HL-60/S4 (cell line): ENCODE data around the gene CDK10.
"Not testable (repeated sequence)": the region's sequence is repeated elsewhere in the genome, so short reads cannot be mapped to it uniquely, and the experiment has no call there.

Source experiments
- in situ Hi-C: fragments of 300-500 bp; cut with MboI; formaldehyde crosslinking; loops from 2 replicates; pipeline ENCODE4 v1.14.3; 2022; ENCODE audit warnings: low sequenced_read_pairs

Gene CDK10

DNA sequence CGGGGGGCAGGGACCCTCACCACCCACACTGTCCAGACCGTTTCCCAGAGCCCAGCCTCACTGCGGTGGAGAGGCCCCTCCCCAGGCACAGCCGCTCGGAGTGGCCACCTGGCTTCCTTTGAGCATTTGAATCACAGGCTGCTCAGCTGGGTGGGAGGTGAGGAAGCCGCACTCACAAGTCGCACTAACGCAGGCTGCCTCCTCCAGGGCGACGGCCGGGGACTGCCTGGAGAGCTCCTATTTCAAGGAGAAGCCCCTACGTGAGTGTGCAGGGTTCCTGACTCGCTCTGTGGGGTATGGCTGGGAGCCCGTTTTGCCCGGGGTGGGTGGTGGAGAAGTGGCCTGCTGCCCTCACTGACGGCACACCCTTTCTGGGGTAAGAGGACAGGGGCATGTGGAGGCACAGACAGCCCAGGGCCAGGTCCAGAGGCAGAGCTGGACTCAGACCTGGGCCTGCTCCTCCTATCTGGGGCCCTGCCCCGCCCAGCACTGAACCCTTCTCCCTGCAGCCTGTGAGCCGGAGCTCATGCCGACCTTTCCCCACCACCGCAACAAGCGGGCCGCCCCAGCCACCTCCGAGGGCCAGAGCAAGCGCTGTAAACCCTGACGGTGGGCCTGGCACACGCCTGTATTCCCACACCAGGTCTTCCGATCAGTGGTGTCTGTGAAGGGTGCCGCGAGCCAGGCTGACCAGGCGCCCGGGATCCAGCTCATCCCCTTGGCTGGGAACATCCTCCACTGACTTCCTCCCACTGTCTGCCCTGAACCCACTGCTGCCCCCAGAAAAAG lies 8.8 kb downstream of the CDK10 start:
- in situ Hi-C loops = no loop called here

DNA sequence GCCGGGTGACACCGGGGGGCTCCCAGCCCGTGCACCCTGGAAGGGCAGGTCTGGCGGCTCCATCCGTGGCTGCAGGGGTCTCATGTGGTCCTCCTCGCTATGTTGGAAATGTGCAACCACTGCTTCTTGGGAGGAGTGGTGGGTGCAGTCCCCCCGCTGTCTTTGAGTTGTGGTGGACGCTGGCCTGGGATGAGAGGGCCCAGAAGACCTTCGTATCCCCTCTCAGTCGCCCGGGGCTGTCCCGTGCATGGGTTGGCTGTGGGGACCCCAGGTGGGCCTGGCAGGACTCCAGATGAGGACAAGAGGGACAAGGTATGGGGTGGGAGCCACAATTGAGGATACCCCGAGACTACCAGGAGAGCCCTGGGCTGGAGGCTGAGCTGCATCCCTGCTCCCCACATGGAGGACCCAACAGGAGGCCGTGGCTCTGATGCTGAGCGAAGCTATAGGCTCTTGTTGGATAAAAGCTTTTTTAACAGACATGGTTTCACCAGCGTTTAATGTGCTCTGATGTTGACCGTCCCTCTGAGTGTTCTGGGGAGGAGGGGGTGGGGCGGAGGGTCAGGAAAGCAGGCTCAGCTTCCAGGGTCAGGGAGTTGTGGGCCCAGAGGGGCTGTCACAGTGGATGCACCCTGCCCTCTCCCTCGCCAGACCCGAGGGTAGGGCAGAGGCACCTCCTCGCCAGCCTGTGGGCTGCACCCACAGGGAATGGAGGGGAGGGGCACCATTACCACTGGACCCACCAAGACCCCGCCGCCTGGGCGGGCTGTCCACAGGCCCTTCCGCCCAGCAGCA lies 9.6 kb downstream of the CDK10 start:
- in situ Hi-C loops = no loop called here

DNA sequence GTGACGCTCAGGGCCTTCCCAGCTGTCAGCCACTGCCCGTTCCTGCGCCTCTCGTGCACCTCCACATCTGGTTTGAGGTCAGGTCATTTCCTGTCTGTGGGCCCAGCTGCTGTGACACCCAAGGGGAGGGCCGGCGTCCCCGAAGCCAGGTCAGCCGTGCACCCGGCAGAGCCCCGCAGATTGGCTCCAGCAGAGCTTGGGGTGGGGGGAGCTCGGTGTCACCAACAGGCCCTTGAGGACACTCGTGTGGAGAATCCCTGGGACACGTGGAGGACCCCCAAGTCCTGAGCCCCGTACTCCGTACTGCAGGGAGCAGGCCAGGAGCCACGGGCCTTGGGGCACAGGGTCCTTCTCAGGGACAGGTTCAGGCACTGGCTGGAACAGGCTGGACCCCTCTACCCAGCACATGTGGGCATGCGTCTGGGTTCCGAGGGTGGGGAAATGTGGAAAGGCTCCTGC lies 10.2 kb downstream of the CDK10 start:
- in situ Hi-C loops = no loop called here

DNA sequence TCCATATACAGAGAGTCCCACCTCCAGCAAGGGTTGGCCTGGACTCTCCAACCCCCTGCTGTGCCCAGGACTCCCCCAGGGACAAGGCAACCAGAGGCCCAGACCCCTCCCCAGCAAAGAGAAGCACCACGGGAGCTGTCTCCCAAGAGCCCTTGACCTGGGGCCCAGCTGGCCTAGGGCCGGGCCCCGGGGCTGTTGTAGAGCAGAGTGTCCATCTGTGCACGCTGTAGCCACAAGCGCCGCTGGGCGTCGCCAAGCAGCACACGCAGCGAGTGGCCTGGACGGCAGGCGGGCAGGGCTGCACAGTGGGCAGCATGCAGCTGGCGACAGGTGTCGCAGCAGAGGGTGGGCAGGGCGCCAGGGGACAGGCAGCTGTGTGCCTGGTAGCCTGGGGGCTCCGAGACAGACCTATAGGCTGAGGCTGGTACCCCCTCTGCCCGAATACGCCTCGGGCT lies 10.7 kb downstream of the CDK10 start:
- in situ Hi-C loops = no loop called here

DNA sequence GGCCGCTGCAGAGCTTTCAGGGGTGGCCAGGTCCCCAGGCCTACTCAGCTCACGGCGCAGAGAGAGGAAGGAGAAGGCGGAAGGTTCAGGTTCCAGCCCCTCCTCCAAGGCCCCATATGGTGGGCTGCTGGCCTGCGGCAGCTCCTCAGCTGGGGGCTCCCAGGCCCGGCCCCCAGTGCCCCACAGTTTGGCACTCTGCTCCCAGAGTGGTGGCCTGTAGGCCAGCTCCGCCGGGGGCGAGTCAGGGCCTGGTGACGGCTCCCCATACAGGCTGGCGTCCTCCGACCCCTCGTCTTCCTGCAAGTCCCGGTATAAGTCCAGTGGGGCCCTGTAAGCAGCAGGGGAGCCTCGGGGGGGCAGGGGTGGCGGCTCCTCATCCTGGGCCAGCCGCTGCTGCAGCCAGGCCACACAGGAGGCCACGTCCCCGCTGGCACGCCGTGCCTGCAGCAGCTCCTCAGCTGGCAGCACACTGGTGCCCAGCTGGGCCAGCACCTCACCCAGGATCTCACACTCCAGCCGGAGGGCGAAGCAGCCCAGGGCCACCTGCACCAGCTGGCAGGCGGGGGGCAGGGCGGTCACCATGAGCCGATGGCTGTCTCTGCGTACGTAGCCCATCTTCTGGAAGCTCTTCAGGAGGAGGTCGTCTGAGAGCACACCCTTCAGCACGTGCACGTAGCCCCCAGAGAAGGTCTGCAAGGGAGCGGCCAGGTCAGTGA lies 11.3 kb downstream of the CDK10 start:
- in situ Hi-C loops = no loop called here

DNA sequence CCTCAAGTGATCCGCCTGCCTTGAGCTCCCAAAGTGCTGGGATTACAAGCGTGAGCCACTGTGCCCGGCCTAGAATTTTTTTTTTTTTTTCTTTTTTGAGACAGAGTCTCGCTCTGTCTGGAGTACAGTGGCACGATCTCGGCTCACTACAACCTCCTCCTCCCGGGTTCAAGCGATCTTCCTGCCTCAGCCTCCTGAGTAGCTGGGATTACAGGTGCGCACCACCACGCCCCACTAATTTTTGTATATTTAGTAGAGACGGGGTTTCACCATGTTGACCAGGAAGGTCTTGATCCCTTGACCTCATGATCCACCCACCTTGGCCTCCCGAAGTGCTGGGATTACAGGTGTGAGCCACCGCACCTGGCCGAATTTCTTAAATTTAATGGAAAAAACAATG lies 12.2 kb downstream of the CDK10 start:
- in situ Hi-C loops = not testable (repeated sequence)

DNA sequence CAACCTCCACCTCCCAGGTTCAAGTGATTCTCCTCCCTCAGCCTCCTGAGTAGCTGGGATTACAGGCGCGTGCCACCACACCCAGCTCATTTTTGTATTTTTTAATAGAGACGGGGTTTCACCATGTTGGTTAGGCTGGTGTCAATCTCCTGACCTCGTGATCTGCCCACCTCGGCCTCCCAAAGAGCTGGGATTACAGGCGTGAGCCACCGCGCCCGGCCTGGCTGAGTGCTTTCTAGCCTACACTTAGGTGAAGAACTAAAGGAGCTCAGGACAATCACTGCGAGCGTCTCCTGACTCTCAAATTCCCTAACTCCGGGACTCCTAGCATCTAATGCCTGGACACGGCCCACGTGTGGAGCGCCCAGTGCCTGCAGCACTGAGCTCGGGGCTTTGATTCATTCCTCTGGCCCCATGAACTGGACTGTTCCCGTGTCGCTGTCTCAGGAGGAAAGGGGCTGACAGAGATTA lies 13.2 kb downstream of the CDK10 start:
- in situ Hi-C loops = not testable (repeated sequence)

DNA sequence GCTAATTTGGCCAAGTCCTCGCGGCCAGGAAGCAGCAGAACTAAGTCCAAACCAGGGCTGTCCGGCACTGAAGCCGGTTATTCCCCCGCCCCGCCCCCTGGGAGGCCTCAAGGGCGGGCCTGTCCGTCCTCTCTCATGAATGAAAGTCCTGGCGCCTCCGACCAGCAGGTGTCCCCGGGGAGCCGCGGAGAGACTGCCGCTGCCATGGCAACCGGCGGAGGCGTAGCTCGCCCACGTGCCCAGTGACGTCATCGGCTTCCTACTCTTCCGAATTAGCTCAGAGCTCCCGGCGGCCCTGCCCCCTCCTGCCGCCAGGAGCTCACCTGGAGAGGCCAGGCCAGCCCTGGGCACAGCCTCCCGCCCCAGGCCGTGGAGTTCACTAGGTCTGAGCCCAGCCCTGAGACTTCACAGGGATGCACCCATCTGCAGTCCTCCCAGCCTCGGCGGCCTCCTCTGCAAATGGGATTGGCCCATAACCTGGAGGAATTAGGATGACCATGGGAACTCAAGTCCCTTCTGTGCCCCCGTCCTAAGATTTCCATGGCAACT lies 13.7 kb downstream of the CDK10 start:
- in situ Hi-C loops = no loop called here

DNA sequence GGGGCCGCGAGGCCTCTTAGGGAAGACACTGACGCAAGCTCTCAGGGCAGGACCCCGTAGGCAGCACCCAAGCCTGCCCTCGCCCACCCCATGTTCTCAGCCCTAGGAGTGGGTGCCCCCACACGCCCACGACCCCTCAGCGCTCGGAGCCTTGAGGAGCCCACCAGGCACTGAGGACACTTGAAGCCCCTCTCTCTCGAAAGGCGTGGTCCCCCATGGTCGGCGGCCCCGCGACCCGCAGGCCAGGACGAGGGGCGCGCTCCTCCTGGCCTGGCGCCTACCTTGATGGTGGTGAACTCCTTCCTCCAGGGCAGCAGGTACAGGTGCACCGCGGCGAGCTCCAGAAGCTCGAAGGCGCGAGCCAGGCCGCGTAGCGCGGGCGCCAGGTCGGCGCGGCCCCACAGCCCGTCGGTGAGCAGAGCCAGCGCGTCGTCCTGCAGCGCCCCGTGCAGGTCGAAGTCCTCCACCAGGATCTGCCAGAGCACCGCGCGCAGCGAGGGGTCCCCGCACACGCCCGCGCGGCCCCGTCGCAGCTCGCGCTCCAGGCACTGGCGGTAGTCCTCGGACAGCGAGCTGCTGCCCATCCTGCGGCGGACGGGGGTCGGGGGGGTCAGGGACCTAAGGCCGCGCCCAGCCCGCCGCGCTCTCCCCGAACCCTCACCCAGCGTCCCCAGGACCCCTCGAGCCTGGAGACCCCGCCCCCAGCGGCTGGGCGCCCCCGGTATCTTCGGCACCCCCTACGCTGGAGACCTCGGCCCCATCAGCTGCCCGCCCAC lies 14.3 kb downstream of the CDK10 start:
- in situ Hi-C loops = no loop called here

DNA sequence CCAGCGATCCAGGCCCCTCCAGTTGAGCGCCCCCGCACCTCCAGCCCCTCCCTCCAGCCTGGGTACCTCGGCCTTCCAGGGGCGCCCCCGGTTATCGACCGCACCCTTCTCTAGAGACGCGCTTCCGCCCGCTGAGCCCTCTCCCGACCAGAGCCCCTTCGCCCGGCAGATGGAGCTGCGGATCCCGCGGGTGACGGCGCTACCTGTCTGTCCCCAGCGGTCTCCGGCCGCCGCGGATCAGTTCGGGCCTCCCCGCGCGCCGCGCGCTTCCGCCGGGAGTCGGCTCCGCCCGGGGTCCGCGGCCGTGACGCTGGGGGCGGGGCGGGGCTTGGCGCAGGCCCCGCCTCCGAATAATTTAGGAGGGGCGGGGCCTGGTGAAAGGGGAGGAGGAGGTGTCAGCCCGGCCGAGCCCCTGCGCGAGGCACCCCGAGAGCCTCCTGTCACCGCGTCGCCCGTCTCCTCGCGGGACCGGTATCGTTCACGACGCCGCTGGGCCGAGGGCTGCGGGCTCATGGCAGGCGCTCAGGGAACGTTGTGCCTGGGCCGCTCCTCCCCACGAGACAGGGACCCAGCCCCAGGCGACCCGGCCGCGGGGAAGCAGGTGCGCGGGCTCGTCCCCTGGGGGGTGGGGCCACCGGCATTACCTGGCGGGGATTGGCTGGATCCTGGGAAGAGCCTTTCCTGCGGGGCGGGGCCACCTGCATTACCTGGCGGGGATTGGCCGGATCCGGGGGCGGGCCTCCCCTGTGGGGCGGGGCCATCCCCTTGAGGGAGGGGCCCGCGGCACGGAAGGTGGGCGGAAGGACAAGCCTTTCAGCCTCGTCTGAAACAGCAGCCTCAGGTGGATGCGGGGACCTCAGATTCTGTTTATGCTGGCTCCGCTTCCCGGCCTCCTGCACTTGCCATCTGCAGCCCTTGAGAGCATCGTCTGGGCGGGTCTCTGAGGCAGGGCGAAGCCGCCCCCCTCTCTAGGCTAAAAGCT lies 15.2 kb downstream of the CDK10 start, which contains the start of gene SPATA2L:
Gene SPATA2L (minus strand): TSS at position 281 of the 982 bp plus-strand sequence. CDS start 473 bp downstream, outside the sequence.
- in situ Hi-C loops = no loop called here

DNA sequence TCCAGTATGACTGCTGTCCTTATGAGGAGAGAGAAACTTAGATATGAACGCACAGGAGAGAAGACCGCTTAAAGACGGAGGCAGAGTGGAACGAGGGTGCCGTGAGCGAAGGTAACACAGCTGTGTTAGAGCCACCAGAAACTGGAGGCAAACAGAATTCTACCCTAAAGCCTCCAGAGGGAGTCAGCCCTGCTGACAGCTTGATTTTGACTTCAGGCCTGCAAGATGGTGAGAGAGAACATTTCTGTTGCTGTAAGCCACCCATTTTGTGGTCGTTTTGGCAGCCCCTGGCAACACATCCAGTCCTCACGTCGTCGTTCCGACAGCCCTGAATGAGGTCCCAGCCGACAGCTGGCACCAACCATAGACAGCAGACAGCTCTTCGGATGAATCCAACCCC lies 17.8 kb downstream of the CDK10 start:
- in situ Hi-C loops = no loop called here

DNA sequence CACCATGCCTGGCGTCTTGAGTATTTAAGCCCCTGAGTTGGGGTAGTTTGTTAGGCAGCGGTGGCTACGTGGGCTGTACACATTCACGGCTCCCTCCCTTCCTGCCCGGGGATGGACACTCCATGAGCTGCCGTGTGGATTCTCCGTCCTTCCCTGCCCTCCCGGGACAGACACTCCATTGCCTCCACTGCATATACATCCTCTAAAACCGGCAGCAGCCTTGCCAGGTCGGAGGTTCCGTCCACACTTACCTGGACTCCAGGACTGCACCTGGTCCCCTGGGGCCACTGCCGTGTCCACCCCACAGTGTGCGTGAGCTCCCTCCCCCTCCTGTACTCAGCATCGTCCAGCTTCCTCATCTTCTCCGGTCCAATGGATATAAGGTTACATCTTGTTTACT lies 18.5 kb downstream of the CDK10 start:
- in situ Hi-C loops = no loop called here

DNA sequence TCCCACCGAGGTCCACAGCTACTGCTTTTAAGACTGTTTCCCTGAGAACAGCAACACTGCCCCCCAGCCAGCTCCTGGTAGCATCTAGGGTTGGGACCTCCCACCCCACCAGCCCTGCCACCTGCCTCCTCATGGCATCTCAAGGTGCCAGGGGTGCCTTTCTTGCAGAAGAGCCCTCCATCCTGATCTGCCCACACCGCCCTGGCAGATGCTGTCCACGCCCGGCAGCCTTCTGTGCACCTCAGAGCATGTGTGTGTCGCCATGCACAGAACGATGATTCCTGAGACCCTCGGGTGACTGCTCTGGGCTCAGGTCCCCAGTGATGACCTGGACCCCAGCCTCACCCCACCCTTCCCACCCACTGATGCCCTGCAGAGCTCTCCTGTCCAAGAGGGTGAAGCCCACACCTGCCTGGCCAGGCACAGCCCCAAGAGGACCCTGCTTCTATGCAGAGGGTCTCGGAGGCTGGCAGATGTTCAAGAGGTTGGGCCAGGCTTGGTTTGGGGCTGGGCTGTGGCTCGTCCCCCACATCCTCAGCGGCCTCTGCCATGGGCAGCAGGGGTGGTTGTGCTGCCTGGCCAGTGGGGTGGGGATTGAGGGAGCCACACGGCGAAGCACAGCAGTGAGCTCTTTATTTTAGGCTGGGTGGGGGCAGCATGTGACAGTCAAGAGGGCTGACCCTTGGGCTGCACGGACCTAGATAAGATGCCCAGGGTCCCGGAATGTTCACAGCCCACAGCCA lies 20.2 kb downstream of the CDK10 start:
- in situ Hi-C loops = no loop called here

DNA sequence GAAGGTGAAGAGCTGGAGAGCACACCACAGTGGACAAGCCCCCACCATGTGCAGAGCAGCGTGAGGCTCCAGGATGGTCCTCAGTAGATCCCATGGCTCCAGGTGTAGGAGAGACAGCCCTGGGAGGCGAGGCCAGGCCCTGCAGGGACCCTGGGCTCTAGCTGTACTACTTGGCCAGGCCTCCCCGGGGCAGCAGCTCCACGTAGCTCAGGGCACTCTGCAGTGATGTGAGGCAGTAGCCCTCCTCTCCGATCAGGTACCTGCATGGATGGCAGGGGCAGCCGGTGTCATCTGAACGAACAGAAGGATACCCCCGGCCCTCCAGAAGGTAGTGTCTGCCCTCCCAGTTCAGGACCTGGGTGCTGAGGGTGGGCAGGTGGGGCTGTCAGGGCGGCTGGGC lies 21.2 kb downstream of the CDK10 start:
- in situ Hi-C loops = no loop called here

DNA sequence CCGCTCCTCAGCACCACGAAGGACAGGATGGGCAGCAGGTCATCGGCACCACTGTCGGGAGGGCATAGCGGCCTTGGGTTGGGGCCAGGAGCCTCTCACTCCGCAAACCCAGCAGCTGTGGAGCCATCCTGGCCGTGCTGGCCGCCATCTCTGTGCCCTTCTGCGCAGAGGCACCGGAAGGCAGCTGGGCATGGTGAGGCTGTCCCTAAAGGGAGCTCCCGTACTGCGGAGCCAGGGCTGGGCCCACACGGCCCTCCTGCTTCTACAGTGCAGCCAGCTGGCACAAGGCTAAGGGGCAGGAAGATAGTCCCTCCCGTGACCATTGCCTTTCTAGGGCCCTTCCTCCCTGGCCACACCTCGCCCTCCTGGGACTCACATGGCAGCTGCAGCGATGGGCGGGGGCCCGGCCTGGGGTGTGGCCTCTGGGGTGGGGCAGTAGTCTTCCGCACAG lies 22.0 kb downstream of the CDK10 start:
- in situ Hi-C loops = no loop called here

DNA sequence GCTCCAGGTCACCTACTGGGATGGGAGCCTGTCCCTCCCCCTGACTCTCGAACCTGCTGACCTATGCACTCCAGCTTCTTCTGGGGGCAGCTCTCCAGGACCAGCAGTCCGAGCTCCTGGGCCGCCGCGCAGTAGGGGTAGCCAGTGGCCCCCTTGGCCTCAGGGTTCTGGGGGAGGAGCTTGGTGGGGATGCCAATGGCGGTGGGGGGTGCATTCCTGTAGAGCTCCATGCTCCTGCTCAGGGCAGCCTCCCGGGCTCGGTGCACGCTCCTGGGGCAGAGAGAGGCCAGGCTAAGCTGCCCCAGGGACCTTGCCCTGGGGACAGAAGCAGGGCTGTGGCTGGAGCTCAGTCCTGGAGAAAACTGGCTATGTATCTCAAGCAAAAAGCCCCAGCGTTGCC lies 22.7 kb downstream of the CDK10 start:
- in situ Hi-C loops = no loop called here

DNA sequence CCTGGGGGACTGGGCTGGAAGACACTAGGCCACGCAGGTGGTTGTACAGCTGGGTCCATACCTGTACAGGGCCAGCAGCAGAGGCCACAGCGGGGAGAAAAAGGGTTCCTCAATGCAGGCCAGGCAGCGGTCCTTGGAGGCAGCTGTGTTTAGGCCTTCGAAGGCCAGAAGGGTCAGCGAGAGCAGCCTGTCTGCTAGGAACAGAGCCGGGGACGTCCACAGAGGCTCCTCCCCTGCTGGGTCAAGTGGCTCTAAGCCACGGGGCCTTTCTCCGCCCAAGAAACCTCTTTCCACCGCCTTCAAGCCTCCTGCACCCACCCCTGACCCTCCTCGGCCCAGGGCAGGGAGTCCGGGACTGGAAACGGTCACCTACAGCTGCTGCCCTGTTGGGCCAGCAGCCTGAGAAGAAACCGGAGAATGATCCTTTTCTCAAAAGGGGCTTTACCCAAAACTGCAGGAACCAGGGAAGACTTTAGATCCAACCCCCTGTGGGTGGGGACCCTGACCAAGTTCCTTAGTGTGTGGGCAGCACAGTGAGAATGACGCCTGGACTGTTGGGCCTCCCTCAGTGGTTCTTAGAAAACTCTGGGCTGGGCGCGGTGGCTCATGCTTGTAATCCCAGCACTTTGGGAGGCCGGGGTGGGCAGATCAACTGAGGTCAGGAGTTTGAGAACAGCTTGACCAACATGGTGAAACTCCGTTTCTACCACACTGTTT lies 23.4 kb downstream of the CDK10 start:
- in situ Hi-C loops = no loop called here
